Natural killer cell (primary cell): ENCODE measurements around the gene TMEM178A. TPM values are rescaled to one million over a fixed set of nuclear protein-coding genes. Genes with fewer than 3 reads are reported as not detected.

Experiments
- ATAC-seq, 3 donors: fragments of 150-1000 bp in 2 of 3; fragments of 200-7000 bp in 1 of 3; cut with Tn5 transposase; 1 replicate in 1 of 3; 2 replicates in 2 of 3; pipeline ENCODE4 v1.10.0; 2021; ENCODE audit warnings: mild to moderate bottlenecking in 2 of 3, moderate library complexity in 2 of 3
- DNase-seq, 2 donors: peaks; one replicate each; pipeline versions ENCODE4 v3.0.0 to v3.0.0-alpha.2; 2013 to 2021; ENCODE audit warnings: mixed read lengths in 1 of 2
- H3K27ac ChIP-seq: one replicate; pipeline ENCODE4 v1.5.1; 2013; ENCODE audit warnings: mild to moderate bottlenecking, low read length
- H3K27me3 ChIP-seq: one replicate; pipeline ENCODE4 v1.6.1; 2013; ENCODE audit warnings: low read length; ENCODE audit not compliant: control insufficient read depth, insufficient read depth
- H3K36me3 ChIP-seq: one replicate; pipeline ENCODE4 v1.6.1; 2013; ENCODE audit warnings: low read length; ENCODE audit not compliant: control insufficient read depth, insufficient read depth
- H3K4me1 ChIP-seq: one replicate; pipeline ENCODE4 v1.6.1; 2013; ENCODE audit warnings: low read length; ENCODE audit not compliant: control insufficient read depth, insufficient read depth
- H3K4me3 ChIP-seq: one replicate; pipeline ENCODE4 v1.5.1; 2013; ENCODE audit warnings: low read length
- H3K9me3 ChIP-seq: one replicate; pipeline ENCODE4 v1.6.1; 2013; ENCODE audit warnings: low read length; ENCODE audit not compliant: control insufficient read depth, insufficient read depth
- H3K27ac Mint-ChIP-seq, 2 donors: one replicate each; pipeline ENCODE4 v1.8.0; 2022; ENCODE audit warnings: mild to moderate bottlenecking in 2 of 2, mixed read lengths in 2 of 2, moderate library complexity in 1 of 2
- H3K27me3 Mint-ChIP-seq, 2 donors: one replicate each; pipeline ENCODE4 v1.8.0; 2022; ENCODE audit warnings: low read depth in 2 of 2, mixed read lengths in 2 of 2
- H3K36me3 Mint-ChIP-seq: one replicate; pipeline ENCODE4 v1.8.0; 2022; ENCODE audit warnings: mixed read lengths
- H3K4me1 Mint-ChIP-seq, 2 donors: one replicate each; pipeline ENCODE4 v1.8.0; 2022; ENCODE audit warnings: mixed read lengths in 2 of 2
- H3K4me3 Mint-ChIP-seq: one replicate; pipeline ENCODE4 v1.8.0; 2022; ENCODE audit warnings: mild to moderate bottlenecking, moderate library complexity, mixed read lengths
- H3K9me3 Mint-ChIP-seq, 2 donors: one replicate each; pipeline ENCODE4 v1.8.0; 2022; ENCODE audit warnings: mixed read lengths in 2 of 2
- WGBS: methylation state at CpG from one replicate; pipeline ENCODE4 v1.1.7; 2013; ENCODE audit warnings: missing lambda C conversion rate; ENCODE audit not compliant: insufficient coverage; 5-methylcytosine and 5-hydroxymethylcytosine counted together
- intact Hi-C: fragments of 100-400 bp; cut with micrococcal nuclease; formaldehyde crosslinking; loops from one replicate; pipeline ENCODE4 v1.14.2; 2022
- total RNA-seq, 4 donors: library from RNA; stranded (reverse); fragments of 120-200 nt in 1 of 4; gene quantifications; one replicate each; pipeline versions ENCODE4 v1.2.3 to v1.2.4, GENCODE V29; 2013 to 2022
- TF ChIP-seq, protein P1 (sequence below): fragments of 200-600 bp; IDR thresholded peaks from one replicate; pipeline ENCODE4 v1.8.0; 2022; ENCODE audit warnings: antibody characterized with exemption

Gene TMEM178A
- total RNA-seq, 3 donors from 2014 or later (not counting 1 experiment from before 2014, with no cell fraction given) = 0.21 TPM; not detected in 2

DNA sequence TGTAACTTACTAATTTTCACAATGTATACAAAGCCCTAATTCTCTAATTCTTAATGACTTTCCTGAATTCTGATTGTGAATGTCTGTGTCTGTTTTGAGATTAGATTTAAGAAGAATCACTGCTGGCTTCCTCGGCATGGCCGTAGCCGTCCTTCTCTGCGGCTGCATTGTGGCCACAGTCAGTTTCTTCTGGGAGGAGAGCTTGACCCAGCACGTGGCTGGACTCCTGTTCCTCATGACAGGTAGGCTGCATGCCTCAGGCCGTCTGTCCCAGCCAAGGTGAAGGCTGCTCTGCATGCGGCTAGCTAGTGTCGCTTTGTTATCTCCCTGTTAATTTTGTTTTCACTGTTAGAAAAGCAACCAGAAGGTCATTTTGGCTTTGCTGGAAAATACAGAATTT lies 41.2 kb downstream of the TMEM178A start:
- peaks cover 6% of the 10 kb centered on the region for H3K36me3 Mint-ChIP-seq
- Histone ChIP-seq H3K27ac (no peak overlapping the region), H3K36me3 (no peaks in the 10 kb centered on the region), H3K4me3 (no peak overlapping the region), H3K27me3 (no peaks in the 10 kb centered on the region), H3K9me3 (no peaks in the 10 kb centered on the region), H3K4me1 (no peaks in the 10 kb centered on the region)
- TF ChIP-seq, protein P1, sequence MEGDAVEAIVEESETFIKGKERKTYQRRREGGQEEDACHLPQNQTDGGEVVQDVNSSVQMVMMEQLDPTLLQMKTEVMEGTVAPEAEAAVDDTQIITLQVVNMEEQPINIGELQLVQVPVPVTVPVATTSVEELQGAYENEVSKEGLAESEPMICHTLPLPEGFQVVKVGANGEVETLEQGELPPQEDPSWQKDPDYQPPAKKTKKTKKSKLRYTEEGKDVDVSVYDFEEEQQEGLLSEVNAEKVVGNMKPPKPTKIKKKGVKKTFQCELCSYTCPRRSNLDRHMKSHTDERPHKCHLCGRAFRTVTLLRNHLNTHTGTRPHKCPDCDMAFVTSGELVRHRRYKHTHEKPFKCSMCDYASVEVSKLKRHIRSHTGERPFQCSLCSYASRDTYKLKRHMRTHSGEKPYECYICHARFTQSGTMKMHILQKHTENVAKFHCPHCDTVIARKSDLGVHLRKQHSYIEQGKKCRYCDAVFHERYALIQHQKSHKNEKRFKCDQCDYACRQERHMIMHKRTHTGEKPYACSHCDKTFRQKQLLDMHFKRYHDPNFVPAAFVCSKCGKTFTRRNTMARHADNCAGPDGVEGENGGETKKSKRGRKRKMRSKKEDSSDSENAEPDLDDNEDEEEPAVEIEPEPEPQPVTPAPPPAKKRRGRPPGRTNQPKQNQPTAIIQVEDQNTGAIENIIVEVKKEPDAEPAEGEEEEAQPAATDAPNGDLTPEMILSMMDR = no peak
- WGBS = 89% methylated on average over 8 of the region's 8 CpGs
- no peak overlapping the region for H3K27ac Mint-ChIP-seq
- H3K9me3 Mint-ChIP-seq = peaks cover 0 to 3% of the 10 kb centered on the region in 2 donors
- ATAC-seq = no peak
- H3K4me1 Mint-ChIP-seq = no peaks in the 10 kb centered on the region
- peaks cover 0 to 1% of the 10 kb centered on the region in 2 donors for H3K27me3 Mint-ChIP-seq
- no peak for DNase-seq
- intact Hi-C loops = no loop called here
- H3K4me3 Mint-ChIP-seq = no peak overlapping the region

GRCh38 chr2:39708003-39708402 lies 42.3 kb downstream of the TMEM178A start:
- ATAC-seq (no peak), DNase-seq (no peak)
- Histone ChIP-seq H3K27me3 (no peaks in the 10 kb centered on the region), H3K9me3 (no peaks in the 10 kb centered on the region), H3K36me3 (no peaks in the 10 kb centered on the region), H3K4me1 (no peaks in the 10 kb centered on the region), H3K4me3 (no peak overlapping the region), H3K27ac (no peak overlapping the region)
- TF ChIP-seq, protein P1 = no peak
- intact Hi-C loops = no loop called here
- no peak overlapping the region for H3K27ac Mint-ChIP-seq
- H3K27me3 Mint-ChIP-seq = peaks cover 0 to 6% of the 10 kb centered on the region in 2 donors
- 94% methylated on average over 9 of the region's 9 CpGs for WGBS
- H3K36me3 Mint-ChIP-seq = no peaks in the 10 kb centered on the region
- no peak overlapping the region for H3K4me3 Mint-ChIP-seq
- no peaks in the 10 kb centered on the region for H3K4me1 Mint-ChIP-seq
- no peaks in the 10 kb centered on the region for H3K9me3 Mint-ChIP-seq

- H3K36me3 Mint-ChIP-seq = no peaks in the 10 kb centered on the region
- DNase-seq (no peak), ATAC-seq (no peak)
- no peaks in the 10 kb centered on the region for H3K27me3 ChIP-seq
- WGBS = 82% methylated on average over 3 of the region's 3 CpGs
- H3K27ac Mint-ChIP-seq = no peak overlapping the region
- H3K4me3 ChIP-seq = no peak overlapping the region
- no peak overlapping the region for H3K27ac ChIP-seq
- H3K4me1 ChIP-seq = no peaks in the 10 kb centered on the region
- intact Hi-C loops = no loop called here
- H3K9me3 Mint-ChIP-seq = no peaks in the 10 kb centered on the region
- H3K27me3 Mint-ChIP-seq = peaks cover 2 to 27% of the 10 kb centered on the region in 2 donors
- H3K4me3 Mint-ChIP-seq = no peak overlapping the region
- no peaks in the 10 kb centered on the region for H3K36me3 ChIP-seq
- no peaks in the 10 kb centered on the region for H3K4me1 Mint-ChIP-seq
- H3K9me3 ChIP-seq = no peaks in the 10 kb centered on the region
- TF ChIP-seq, protein P1 = no peak
These were observed 45.1 kb downstream of the TMEM178A start for GRCh38 chr2:39710807-39711206.

DNA sequence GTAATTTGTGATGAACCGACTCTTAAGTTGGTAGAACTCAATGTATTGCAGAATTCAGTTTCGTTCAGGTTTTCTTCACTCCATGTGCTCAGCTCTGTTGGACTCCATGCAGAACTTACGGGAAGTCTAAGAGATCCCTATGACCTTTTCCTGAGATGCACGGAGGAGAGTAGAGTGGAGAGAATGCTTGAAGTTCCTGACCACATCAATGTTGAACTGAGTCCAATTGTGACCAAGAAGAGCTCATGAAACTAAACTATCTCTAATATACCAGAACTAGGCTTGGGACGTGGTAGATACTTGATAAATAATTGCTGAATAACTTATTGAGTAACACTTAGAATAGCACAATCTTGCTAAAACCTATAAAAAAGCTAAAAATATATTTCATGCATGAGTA lies 47.2 kb downstream of the TMEM178A start:
- ATAC-seq = no peak
- TF ChIP-seq, protein P1 = no peak
- DNase-seq = no peak
- Mint-ChIP-seq H3K4me3 (no peak overlapping the region), H3K27ac (no peak overlapping the region), H3K4me1 (no peaks in the 10 kb centered on the region), H3K36me3 (no peaks in the 10 kb centered on the region), H3K27me3 (peaks cover 3 to 29% of the 10 kb centered on the region in 2 donors), H3K9me3 (no peaks in the 10 kb centered on the region)
- Histone ChIP-seq H3K36me3 (no peaks in the 10 kb centered on the region), H3K4me3 (no peak overlapping the region), H3K4me1 (no peaks in the 10 kb centered on the region), H3K27me3 (no peaks in the 10 kb centered on the region), H3K9me3 (no peaks in the 10 kb centered on the region), H3K27ac (no peak overlapping the region)
- WGBS = 89% methylated on average over 4 of the region's 5 CpGs
- intact Hi-C loops = no loop called here
